ENCODE results near the gene TRIO. TPM values are rescaled to one million over a fixed set of nuclear protein-coding genes. Genes with fewer than 3 reads are reported as not detected.
A peak's percentile ranks its signal among the peaks of the same experiment; 100 is the strongest.

The TRIO gene
- total RNA-seq, 1 experiment from 2014 or later = 68.4 TPM

- TF ChIP-seq, protein P1, sequence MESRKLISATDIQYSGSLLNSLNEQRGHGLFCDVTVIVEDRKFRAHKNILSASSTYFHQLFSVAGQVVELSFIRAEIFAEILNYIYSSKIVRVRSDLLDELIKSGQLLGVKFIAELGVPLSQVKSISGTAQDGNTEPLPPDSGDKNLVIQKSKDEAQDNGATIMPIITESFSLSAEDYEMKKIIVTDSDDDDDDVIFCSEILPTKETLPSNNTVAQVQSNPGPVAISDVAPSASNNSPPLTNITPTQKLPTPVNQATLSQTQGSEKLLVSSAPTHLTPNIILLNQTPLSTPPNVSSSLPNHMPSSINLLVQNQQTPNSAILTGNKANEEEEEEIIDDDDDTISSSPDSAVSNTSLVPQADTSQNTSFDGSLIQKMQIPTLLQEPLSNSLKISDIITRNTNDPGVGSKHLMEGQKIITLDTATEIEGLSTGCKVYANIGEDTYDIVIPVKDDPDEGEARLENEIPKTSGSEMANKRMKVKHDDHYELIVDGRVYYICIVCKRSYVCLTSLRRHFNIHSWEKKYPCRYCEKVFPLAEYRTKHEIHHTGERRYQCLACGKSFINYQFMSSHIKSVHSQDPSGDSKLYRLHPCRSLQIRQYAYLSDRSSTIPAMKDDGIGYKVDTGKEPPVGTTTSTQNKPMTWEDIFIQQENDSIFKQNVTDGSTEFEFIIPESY (IDR thresholded peaks at IDR 0.05; ENCODE audit: extremely low read depth, insufficient replicate concordance, low read length) = no peak
- no peak for TF ChIP-seq SRF (IDR thresholded peaks at IDR 0.05; ENCODE audit: low read depth)
Measured at GRCh38 chr5:14264605-14265316, 121.6 kb downstream of the TRIO start (continued).

DNA sequence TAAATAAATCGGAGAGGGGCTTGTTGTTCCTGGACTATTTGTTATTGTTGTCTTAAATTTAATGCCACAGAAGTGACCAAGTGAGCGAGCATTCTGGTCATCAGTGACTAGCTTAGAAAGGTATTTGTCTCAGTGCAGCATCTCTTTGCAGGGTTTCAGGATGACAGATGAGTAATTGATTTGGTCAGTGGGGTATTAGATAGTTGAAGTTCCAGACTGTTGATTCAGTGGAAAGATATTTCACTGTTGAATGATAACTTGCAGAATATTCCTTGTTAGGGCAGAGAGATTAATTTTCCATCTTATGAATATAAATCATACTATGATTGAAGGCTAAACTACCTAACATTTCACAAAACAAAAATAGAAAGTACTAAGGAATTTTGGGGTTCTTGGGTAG lies 122.4 kb downstream of the TRIO start:
- peaks cover 95% of the 10 kb centered on the region for H3K79me2 ChIP-seq (ENCODE audit: insufficient read depth, low read length)
- peak overlapping the region; percentile 34; the same call in 1 of the 2 replicates for H3K27ac ChIP-seq (ENCODE audit: low read depth, low read length)
- no peaks in the 10 kb centered on the region for H3K9me2 ChIP-seq (ENCODE audit: insufficient read depth)
- H4K20me1 ChIP-seq (ENCODE audit: insufficient read depth) = no peaks in the 10 kb centered on the region
- H3K9me3 ChIP-seq (ENCODE audit: control insufficient read depth in 1 of 2, insufficient read depth in 1 of 2, low read depth in 1 of 2, low read length in 2 of 2) = no peaks in the 10 kb centered on the region
- H2AFZ ChIP-seq (ENCODE audit: low read depth, low read length, poor library complexity, severe bottlenecking) = no peak overlapping the region
- intact Hi-C loops (cut with micrococcal nuclease) = loop anchor here (5.0 kb wide), 2 partner anchors 88 to 228 kb away; no protein-coding TSS in a partner anchor
- ChIA-PET CTCF (no interaction called here), RAD21 (ENCODE audit: low non-redundant PET in 1 of 2, low total read pairs in 2 of 2, uncharacterized antibody in 2 of 2, unreplicated experiment in 2 of 2) (no interaction called here), POLR2A (no interaction called here)
- no TSS peak for BruUV-seq (replicated peaks)
- H3K36me3 ChIP-seq (ENCODE audit: control insufficient read depth in 1 of 2, insufficient read depth in 2 of 2, low read length in 2 of 2) = no peaks in the 10 kb centered on the region
- peak overlapping the region; percentile 59 for H3K9ac ChIP-seq (ENCODE audit: low read length)
- no peaks in the 10 kb centered on the region for H3K27me3 ChIP-seq (ENCODE audit: insufficient read depth, low read length)
- DNase-seq (ENCODE audit: low read depth, low spot score) (peak; percentile 74), ATAC-seq (peak; percentile 42; the same call in 1 of the 2 replicates)
- peaks cover 55 to 88% of the 10 kb centered on the region in 2 experiments for H3K4me1 ChIP-seq (ENCODE audit: control insufficient read depth in 1 of 2, insufficient read depth in 2 of 2, low read length in 2 of 2)
- H3K4me2 ChIP-seq (ENCODE audit: low read length) = peak overlapping the region; percentile 83
- H3K4me3 ChIP-seq (replicated peaks in 1 of 2; ENCODE audit: low read depth in 1 of 2, low read length in 2 of 2) = peak overlapping the region in 1 of 2 experiments; percentile 44; a peak in 1 of 4 replicates
- no peak for TF ChIP-seq TCF7L2 (IDR thresholded peaks at IDR 0.05; ENCODE audit: borderline replicate concordance, extremely low read depth, insufficient read depth, insufficient read length)
- TF ChIP-seq FOSL1 (IDR thresholded peaks at IDR 0.05; ENCODE audit: low read depth) = peak; percentile 78
- no peak for TF ChIP-seq CTCF (IDR thresholded peaks at IDR 0.05 in 2 of 3, conservative IDR thresholded peaks at IDR 0.05 in 1 of 3; ENCODE audit: borderline replicate concordance in 1 of 3, insufficient read depth in 1 of 3, low read depth in 2 of 3, low read length in 2 of 3)
- TF ChIP-seq REST (IDR thresholded peaks at IDR 0.05; ENCODE audit: low read depth) = no peak
- no peak for TF ChIP-seq POLR2AphosphoS5 (IDR thresholded peaks at IDR 0.05; ENCODE audit: low read depth, low read length)
- TF ChIP-seq POLR2A (IDR thresholded peaks at IDR 0.05; ENCODE audit: borderline replicate concordance, extremely low read depth, insufficient read depth, insufficient read length) = no peak
- no peak for TF ChIP-seq RAD21 (IDR thresholded peaks at IDR 0.05; ENCODE audit: low read depth)
- TF ChIP-seq MAX (IDR thresholded peaks at IDR 0.05) = no peak
- no peak for TF ChIP-seq ELF1 (IDR thresholded peaks at IDR 0.05; ENCODE audit: borderline replicate concordance, low read depth)
- TF ChIP-seq SRF (IDR thresholded peaks at IDR 0.05; ENCODE audit: low read depth) = no peak; the same call in 1 of the 2 replicates
- peak; percentile 67; the same call in 1 of the 2 replicates for TF ChIP-seq JUND (IDR thresholded peaks at IDR 0.05)
- TF ChIP-seq, protein P1 (IDR thresholded peaks at IDR 0.05; ENCODE audit: extremely low read depth, insufficient replicate concordance, low read length) = no peak

Data from HCT116 (cell line).